HEK293 (cell line): Measurements from ENCODE around the gene ZNF530.

ENCODE experiments used
- GLI4 ChIP-seq: fragments of 450-650 bp; formaldehyde crosslinking; IDR thresholded peaks from 2 replicates; pipeline ENCODE4 v1.5.1; 2016; ENCODE audit warnings: missing biosample characterization, missing genetic modification characterization
- OSR2 ChIP-seq: fragments of 450-650 bp; formaldehyde crosslinking; IDR thresholded peaks from 2 replicates; pipeline ENCODE4 v1.5.1; 2016; ENCODE audit warnings: missing biosample characterization, missing genetic modification characterization
- ZFP69B ChIP-seq: fragments of 450-650 bp; formaldehyde crosslinking; IDR thresholded peaks from 2 replicates; pipeline ENCODE4 v1.5.1; 2016; ENCODE audit warnings: missing biosample characterization, missing genetic modification characterization
- ZNF146 ChIP-seq: fragments of 450-650 bp; formaldehyde crosslinking; IDR thresholded peaks from 2 replicates; pipeline ENCODE4 v1.5.1; 2016; ENCODE audit warnings: missing biosample characterization, missing genetic modification characterization
- ZNF266 ChIP-seq: fragments of 450-650 bp; formaldehyde crosslinking; IDR thresholded peaks from 2 replicates; pipeline ENCODE4 v1.5.1; 2016; ENCODE audit warnings: missing biosample characterization, missing genetic modification characterization, low read depth
- ZNF521 ChIP-seq: fragments of 450-650 bp; formaldehyde crosslinking; IDR thresholded peaks from 2 replicates; pipeline ENCODE4 v1.5.1; 2017; ENCODE audit warnings: missing biosample characterization, mild to moderate bottlenecking, missing genetic modification characterization
- ZNF571 ChIP-seq: fragments of 450-650 bp; formaldehyde crosslinking; IDR thresholded peaks from 2 replicates; pipeline ENCODE4 v1.5.0; 2017; ENCODE audit warnings: missing biosample characterization, missing genetic modification characterization
- ZNF626 ChIP-seq: fragments of 450-650 bp; sonication (Bioruptor Pico); formaldehyde crosslinking; IDR thresholded peaks from 2 replicates; pipeline ENCODE4 v1.5.1; 2018; ENCODE audit warnings: missing biosample characterization, missing genetic modification characterization, inconsistent platforms
- TF ChIP-seq, protein P1 (sequence below): fragments of 450-650 bp; formaldehyde crosslinking; IDR thresholded peaks from 2 replicates; pipeline ENCODE4 v1.5.1; 2016; ENCODE audit warnings: missing biosample characterization, missing genetic modification characterization
- TF ChIP-seq, protein P2 (sequence below): fragments of 450-650 bp; formaldehyde crosslinking; IDR thresholded peaks from 2 replicates; pipeline ENCODE4 v1.5.1; 2016; ENCODE audit warnings: missing biosample characterization, missing genetic modification characterization, borderline replicate concordance
- TF ChIP-seq, protein P3 (sequence below): fragments of 450-650 bp; formaldehyde crosslinking; IDR thresholded peaks from 2 replicates; pipeline ENCODE4 v1.5.1; 2016; ENCODE audit warnings: missing biosample characterization, missing genetic modification characterization
- TF ChIP-seq, protein P4 (sequence below): fragments of 450-650 bp; formaldehyde crosslinking; IDR thresholded peaks from 2 replicates; pipeline ENCODE4 v1.5.1; 2016; ENCODE audit warnings: missing biosample characterization, missing genetic modification characterization
- TF ChIP-seq, protein P5 (sequence below): fragments of 450-650 bp; IDR thresholded peaks from 2 replicates; pipeline ENCODE4 v1.5.1; 2018; ENCODE audit warnings: missing biosample characterization, missing genetic modification characterization
- TF ChIP-seq, protein P6 (sequence below): fragments of 450-650 bp; formaldehyde crosslinking; IDR thresholded peaks from 2 replicates; pipeline ENCODE4 v1.5.1; 2017; ENCODE audit warnings: missing biosample characterization, missing genetic modification characterization
- TF ChIP-seq, protein P7 (sequence below): fragments of 450-650 bp; formaldehyde crosslinking; IDR thresholded peaks from 2 replicates; pipeline ENCODE4; 2016; ENCODE audit warnings: missing biosample characterization, missing genetic modification characterization
- TF ChIP-seq, protein P8 (sequence below): fragments of 450-650 bp; formaldehyde crosslinking; IDR thresholded peaks from 2 replicates; pipeline ENCODE4 v1.5.1; 2016; ENCODE audit warnings: missing biosample characterization, missing genetic modification characterization, borderline replicate concordance

The ZNF530 gene

DNA sequence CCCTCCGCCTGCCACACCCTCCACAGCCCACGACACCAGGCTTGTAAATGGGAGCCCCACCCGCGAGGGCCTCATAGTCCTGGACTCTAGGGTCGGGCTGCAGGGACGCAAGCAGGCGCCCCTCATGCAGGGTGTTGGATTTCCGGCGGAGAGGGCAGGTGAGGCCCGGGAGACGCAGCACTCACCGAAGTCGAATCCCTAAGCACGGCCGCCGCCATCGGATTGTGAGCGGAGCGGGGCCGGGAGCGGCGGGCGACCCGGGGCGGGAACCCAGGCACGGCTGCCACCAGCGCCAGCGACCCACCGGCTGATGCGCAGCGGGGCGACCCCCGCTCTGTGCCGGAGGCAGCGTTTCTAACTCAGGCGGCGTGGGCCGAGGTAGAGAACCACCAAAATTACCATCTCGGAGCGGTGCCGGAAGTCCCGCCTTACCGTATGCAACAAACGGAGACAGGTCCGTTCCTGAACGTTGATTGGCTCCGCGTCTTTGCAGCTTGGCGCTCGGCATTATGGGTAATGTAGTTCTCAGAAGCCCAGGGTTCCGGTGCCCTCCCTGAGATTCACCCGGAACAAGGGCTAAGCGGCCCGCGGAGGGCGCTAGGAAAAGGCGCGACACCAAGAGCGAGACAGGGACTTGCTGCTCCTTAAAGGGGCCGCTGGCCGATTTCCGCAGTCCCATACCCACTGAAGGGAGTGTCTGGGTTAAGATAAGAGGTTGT is 21.0 kb upstream of the ZNF530 start, which contains the start of gene ZNF416 (continued):
- TF ChIP-seq, protein P1, sequence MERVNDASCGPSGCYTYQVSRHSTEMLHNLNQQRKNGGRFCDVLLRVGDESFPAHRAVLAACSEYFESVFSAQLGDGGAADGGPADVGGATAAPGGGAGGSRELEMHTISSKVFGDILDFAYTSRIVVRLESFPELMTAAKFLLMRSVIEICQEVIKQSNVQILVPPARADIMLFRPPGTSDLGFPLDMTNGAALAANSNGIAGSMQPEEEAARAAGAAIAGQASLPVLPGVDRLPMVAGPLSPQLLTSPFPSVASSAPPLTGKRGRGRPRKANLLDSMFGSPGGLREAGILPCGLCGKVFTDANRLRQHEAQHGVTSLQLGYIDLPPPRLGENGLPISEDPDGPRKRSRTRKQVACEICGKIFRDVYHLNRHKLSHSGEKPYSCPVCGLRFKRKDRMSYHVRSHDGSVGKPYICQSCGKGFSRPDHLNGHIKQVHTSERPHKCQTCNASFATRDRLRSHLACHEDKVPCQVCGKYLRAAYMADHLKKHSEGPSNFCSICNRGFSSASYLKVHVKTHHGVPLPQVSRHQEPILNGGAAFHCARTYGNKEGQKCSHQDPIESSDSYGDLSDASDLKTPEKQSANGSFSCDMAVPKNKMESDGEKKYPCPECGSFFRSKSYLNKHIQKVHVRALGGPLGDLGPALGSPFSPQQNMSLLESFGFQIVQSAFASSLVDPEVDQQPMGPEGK (tag by site-specific recombination), result no peak
- no peak for TF ChIP-seq ZFP69B
- no peak for TF ChIP-seq ZNF146 (tag by site-specific recombination)
- TF ChIP-seq, protein P2, sequence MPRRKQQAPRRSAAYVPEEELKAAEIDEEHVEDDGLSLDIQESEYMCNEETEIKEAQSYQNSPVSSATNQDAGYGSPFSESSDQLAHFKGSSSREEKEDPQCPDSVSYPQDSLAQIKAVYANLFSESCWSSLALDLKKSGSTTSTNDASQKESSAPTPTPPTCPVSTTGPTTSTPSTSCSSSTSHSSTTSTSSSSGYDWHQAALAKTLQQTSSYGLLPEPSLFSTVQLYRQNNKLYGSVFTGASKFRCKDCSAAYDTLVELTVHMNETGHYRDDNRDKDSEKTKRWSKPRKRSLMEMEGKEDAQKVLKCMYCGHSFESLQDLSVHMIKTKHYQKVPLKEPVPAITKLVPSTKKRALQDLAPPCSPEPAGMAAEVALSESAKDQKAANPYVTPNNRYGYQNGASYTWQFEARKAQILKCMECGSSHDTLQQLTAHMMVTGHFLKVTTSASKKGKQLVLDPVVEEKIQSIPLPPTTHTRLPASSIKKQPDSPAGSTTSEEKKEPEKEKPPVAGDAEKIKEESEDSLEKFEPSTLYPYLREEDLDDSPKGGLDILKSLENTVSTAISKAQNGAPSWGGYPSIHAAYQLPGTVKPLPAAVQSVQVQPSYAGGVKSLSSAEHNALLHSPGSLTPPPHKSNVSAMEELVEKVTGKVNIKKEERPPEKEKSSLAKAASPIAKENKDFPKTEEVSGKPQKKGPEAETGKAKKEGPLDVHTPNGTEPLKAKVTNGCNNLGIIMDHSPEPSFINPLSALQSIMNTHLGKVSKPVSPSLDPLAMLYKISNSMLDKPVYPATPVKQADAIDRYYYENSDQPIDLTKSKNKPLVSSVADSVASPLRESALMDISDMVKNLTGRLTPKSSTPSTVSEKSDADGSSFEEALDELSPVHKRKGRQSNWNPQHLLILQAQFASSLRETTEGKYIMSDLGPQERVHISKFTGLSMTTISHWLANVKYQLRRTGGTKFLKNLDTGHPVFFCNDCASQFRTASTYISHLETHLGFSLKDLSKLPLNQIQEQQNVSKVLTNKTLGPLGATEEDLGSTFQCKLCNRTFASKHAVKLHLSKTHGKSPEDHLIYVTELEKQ (tag by site-specific recombination), result no peak
- TF ChIP-seq, protein P3, sequence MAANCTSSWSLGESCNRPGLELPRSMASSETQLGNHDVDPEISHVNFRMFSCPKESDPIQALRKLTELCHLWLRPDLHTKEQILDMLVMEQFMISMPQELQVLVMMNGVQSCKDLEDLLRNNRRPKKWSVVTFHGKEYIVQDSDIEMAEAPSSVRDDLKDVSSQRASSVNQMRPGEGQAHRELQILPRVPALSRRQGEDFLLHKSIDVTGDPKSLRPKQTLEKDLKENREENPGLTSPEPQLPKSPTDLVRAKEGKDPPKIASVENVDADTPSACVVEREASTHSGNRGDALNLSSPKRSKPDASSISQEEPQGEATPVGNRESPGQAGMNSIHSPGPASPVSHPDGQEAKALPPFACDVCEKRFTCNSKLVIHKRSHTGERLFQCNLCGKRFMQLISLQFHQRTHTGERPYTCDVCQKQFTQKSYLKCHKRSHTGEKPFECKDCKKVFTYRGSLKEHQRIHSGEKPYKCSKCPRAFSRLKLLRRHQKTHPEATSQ (tag by site-specific recombination), result no peak
- TF ChIP-seq OSR2 (tag by site-specific recombination), result no peak
- TF ChIP-seq ZNF266, result no peak
- TF ChIP-seq, protein P4, sequence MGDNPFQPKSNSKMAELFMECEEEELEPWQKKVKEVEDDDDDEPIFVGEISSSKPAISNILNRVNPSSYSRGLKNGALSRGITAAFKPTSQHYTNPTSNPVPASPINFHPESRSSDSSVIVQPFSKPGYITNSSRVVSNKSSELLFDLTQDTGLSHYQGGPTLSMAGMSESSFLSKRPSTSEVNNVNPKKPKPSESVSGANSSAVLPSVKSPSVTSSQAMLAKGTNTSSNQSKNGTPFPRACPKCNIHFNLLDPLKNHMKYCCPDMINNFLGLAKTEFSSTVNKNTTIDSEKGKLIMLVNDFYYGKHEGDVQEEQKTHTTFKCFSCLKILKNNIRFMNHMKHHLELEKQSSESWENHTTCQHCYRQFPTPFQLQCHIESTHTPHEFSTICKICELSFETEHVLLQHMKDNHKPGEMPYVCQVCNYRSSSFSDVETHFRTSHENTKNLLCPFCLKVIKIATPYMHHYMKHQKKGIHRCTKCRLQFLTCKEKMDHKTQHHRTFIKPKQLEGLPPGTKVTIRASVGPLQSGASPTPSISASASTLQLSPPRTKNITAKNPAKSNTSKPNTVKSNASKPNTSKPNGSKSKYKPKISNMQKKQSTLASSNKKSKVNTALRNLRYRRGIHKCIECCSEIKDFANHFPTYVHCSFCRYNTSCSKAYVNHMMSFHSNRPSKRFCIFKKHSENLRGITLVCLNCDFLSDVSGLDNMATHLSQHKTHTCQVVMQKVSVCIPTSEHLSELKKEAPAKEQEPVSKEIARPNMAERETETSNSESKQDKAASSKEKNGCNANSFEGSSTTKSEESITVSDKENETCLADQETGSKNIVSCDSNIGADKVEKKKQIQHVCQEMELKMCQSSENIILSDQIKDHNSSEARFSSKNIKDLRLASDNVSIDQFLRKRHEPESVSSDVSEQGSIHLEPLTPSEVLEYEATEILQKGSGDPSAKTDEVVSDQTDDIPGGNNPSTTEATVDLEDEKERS, result no peak
- TF ChIP-seq, protein P5, sequence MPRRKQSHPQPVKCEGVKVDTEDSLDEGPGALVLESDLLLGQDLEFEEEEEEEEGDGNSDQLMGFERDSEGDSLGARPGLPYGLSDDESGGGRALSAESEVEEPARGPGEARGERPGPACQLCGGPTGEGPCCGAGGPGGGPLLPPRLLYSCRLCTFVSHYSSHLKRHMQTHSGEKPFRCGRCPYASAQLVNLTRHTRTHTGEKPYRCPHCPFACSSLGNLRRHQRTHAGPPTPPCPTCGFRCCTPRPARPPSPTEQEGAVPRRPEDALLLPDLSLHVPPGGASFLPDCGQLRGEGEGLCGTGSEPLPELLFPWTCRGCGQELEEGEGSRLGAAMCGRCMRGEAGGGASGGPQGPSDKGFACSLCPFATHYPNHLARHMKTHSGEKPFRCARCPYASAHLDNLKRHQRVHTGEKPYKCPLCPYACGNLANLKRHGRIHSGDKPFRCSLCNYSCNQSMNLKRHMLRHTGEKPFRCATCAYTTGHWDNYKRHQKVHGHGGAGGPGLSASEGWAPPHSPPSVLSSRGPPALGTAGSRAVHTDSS, result no peak
- TF ChIP-seq GLI4, result no peak
- no peak for TF ChIP-seq ZNF626
- TF ChIP-seq, protein P6, sequence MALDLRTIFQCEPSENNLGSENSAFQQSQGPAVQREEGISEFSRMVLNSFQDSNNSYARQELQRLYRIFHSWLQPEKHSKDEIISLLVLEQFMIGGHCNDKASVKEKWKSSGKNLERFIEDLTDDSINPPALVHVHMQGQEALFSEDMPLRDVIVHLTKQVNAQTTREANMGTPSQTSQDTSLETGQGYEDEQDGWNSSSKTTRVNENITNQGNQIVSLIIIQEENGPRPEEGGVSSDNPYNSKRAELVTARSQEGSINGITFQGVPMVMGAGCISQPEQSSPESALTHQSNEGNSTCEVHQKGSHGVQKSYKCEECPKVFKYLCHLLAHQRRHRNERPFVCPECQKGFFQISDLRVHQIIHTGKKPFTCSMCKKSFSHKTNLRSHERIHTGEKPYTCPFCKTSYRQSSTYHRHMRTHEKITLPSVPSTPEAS, result no peak
- TF ChIP-seq ZNF571, result no peak
- TF ChIP-seq, protein P7, sequence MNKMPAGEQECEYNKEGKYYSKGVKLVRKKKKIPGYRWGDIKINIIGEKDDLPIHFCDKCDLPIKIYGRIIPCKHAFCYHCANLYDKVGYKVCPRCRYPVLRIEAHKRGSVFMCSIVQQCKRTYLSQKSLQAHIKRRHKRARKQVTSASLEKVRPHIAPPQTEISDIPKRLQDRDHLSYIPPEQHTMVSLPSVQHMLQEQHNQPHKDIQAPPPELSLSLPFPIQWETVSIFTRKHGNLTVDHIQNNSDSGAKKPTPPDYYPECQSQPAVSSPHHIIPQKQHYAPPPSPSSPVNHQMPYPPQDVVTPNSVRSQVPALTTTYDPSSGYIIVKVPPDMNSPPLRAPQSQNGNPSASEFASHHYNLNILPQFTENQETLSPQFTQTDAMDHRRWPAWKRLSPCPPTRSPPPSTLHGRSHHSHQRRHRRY (tag by site-specific recombination), result no peak
- TF ChIP-seq, protein P8, sequence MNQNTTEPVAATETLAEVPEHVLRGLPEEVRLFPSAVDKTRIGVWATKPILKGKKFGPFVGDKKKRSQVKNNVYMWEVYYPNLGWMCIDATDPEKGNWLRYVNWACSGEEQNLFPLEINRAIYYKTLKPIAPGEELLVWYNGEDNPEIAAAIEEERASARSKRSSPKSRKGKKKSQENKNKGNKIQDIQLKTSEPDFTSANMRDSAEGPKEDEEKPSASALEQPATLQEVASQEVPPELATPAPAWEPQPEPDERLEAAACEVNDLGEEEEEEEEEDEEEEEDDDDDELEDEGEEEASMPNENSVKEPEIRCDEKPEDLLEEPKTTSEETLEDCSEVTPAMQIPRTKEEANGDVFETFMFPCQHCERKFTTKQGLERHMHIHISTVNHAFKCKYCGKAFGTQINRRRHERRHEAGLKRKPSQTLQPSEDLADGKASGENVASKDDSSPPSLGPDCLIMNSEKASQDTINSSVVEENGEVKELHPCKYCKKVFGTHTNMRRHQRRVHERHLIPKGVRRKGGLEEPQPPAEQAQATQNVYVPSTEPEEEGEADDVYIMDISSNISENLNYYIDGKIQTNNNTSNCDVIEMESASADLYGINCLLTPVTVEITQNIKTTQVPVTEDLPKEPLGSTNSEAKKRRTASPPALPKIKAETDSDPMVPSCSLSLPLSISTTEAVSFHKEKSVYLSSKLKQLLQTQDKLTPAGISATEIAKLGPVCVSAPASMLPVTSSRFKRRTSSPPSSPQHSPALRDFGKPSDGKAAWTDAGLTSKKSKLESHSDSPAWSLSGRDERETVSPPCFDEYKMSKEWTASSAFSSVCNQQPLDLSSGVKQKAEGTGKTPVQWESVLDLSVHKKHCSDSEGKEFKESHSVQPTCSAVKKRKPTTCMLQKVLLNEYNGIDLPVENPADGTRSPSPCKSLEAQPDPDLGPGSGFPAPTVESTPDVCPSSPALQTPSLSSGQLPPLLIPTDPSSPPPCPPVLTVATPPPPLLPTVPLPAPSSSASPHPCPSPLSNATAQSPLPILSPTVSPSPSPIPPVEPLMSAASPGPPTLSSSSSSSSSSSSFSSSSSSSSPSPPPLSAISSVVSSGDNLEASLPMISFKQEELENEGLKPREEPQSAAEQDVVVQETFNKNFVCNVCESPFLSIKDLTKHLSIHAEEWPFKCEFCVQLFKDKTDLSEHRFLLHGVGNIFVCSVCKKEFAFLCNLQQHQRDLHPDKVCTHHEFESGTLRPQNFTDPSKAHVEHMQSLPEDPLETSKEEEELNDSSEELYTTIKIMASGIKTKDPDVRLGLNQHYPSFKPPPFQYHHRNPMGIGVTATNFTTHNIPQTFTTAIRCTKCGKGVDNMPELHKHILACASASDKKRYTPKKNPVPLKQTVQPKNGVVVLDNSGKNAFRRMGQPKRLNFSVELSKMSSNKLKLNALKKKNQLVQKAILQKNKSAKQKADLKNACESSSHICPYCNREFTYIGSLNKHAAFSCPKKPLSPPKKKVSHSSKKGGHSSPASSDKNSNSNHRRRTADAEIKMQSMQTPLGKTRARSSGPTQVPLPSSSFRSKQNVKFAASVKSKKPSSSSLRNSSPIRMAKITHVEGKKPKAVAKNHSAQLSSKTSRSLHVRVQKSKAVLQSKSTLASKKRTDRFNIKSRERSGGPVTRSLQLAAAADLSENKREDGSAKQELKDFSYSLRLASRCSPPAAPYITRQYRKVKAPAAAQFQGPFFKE (tag by site-specific recombination), result no peak
- no peak for TF ChIP-seq ZNF521 (tag by site-specific recombination)
